Keratinocyte (primary cell): ENCODE results near the gene MACIR. TPM values are rescaled to one million over a fixed set of nuclear protein-coding genes. Genes with fewer than 3 reads are reported as not detected.

Source experiments
- DNase-seq: peaks from one replicate; pipeline ENCODE4 v3.0.0-alpha.2; 2011; ENCODE audit warnings: low read depth, missing footprints, low spot score
- FAIRE-seq: peaks from 2 replicates; lab custom pipeline; 2011; peaks lifted over from hg19 to GRCh38; lab: Jason Lieb, UNC
- H2AFZ ChIP-seq: 2 replicates; pipeline ENCODE4 v1.6.0; 2012; ENCODE audit warnings: low read length, control low read depth, inconsistent platforms; ENCODE audit not compliant: control insufficient read depth
- H3K27ac ChIP-seq: 2 replicates; pipeline ENCODE4 v1.5.1; 2011; ENCODE audit warnings: low read length; ENCODE audit not compliant: control insufficient read depth, insufficient read depth
- H3K27me3 ChIP-seq: 3 replicates; pipeline ENCODE4 v1.6.0; 2011; ENCODE audit warnings: low read length; ENCODE audit not compliant: control insufficient read depth, insufficient read depth; ENCODE audit errors: extremely low read depth
- H3K36me3 ChIP-seq, 2 experiments: 2 replicates in 1 of 2; 3 replicates in 1 of 2; pipeline ENCODE4 v1.5.1; 2011; ENCODE audit warnings: low read length in 2 of 2, mild to moderate bottlenecking in 1 of 2; ENCODE audit not compliant: control insufficient read depth in 2 of 2, insufficient read depth in 2 of 2; ENCODE audit errors: extremely low read depth in 1 of 2
- H3K4me1 ChIP-seq: 3 replicates; pipeline ENCODE4 v1.5.1; 2011; ENCODE audit warnings: low read length; ENCODE audit not compliant: control insufficient read depth, insufficient read depth; ENCODE audit errors: extremely low read depth
- H3K4me2 ChIP-seq: 3 replicates; pipeline ENCODE4 v1.6.0; 2011; ENCODE audit warnings: low read depth, low read length; ENCODE audit not compliant: control insufficient read depth, insufficient read depth; ENCODE audit errors: extremely low read depth
- H3K4me3 ChIP-seq, 3 experiments: fragments of 200-600 bp in 1 of 3; sonication (generic) in 1 of 3; 2 replicates in 2 of 3; 3 replicates in 1 of 3; pipeline ENCODE4 v1.5.1; 2011 to 2016; ENCODE audit warnings: low read length in 3 of 3, mild to moderate bottlenecking in 3 of 3, control low read depth in 2 of 3, inconsistent platforms in 1 of 3, low read depth in 1 of 3, mixed read lengths in 1 of 3, mixed run types in 1 of 3, moderate library complexity in 1 of 3; ENCODE audit not compliant: control insufficient read depth in 2 of 3, insufficient read depth in 2 of 3; ENCODE audit errors: extremely low read depth in 1 of 3
- H3K79me2 ChIP-seq: 2 replicates; pipeline ENCODE4 v1.6.0; 2012; ENCODE audit warnings: low read length; ENCODE audit not compliant: control insufficient read depth, insufficient read depth
- H3K9ac ChIP-seq: 3 replicates; pipeline ENCODE4 v1.6.0; 2011; ENCODE audit warnings: low read length; ENCODE audit not compliant: control insufficient read depth, insufficient read depth; ENCODE audit errors: extremely low read depth
- H3K9me1 ChIP-seq: 3 replicates; pipeline ENCODE4 v1.6.0; 2011; ENCODE audit warnings: low read length; ENCODE audit not compliant: control insufficient read depth, insufficient read depth; ENCODE audit errors: extremely low read depth
- H3K9me3 ChIP-seq: 2 replicates; pipeline ENCODE4 v1.5.1; 2012; ENCODE audit warnings: low read depth, low read length; ENCODE audit not compliant: control insufficient read depth
- H4K20me1 ChIP-seq: 3 replicates; pipeline ENCODE4 v1.6.0; 2011; ENCODE audit warnings: low read length; ENCODE audit not compliant: control insufficient read depth, insufficient read depth; ENCODE audit errors: extremely low read depth
- EZH2 ChIP-seq: IDR thresholded peaks from one replicate; pipeline ENCODE4 v1.6.1; 2012; ENCODE audit warnings: inconsistent platforms, mild to moderate bottlenecking, low read length, moderate library complexity
- dilution Hi-C: fragments of 300-500 bp; cut with MboI; formaldehyde crosslinking; loops from one replicate; pipeline ENCODE4 v1.7.0; 2020; ENCODE audit warnings: low sequenced_read_pairs; ENCODE audit not compliant: extremely low pct_ligation_motif_present
- polyA plus RNA-seq, 5 experiments: library from polyadenylated mRNA; depleted of rRNA in 3 of 5; stranded (reverse) in 3 of 5; stranded (forward) in 1 of 5; unstranded in 1 of 5; fragments of >200 nt; gene quantifications; 1 replicate in 1 of 5; 2 replicates in 3 of 5; 3 replicates in 1 of 5; pipeline versions ENCODE4 v1.2.1 to v1.2.3, GENCODE V29; 2011 to 2012; ENCODE audit warnings: missing spikeins in 2 of 5, low read depth in 1 of 5, low replicate concordance in 1 of 5
- TF ChIP-seq, protein P1 (sequence below), 3 experiments: IDR thresholded peaks in 1 of 3; conservative IDR thresholded peaks in 1 of 3; optimal IDR thresholded peaks in 1 of 3; 2 replicates in 2 of 3; 3 replicates in 1 of 3; pipeline versions ENCODE3 to v1.5.1; 2011; ENCODE audit warnings: low read length in 3 of 3, mild to moderate bottlenecking in 3 of 3, moderate library complexity in 2 of 3, control low read depth in 1 of 3, inconsistent platforms in 1 of 3; ENCODE audit not compliant: insufficient read depth in 2 of 3; ENCODE audit errors: extremely low read depth in 1 of 3

MACIR gene
- polyA plus RNA-seq, 1 donor (not counting 4 experiments of a cell fraction or from before 2014, with no cell fraction given): 9.5 TPM

DNA sequence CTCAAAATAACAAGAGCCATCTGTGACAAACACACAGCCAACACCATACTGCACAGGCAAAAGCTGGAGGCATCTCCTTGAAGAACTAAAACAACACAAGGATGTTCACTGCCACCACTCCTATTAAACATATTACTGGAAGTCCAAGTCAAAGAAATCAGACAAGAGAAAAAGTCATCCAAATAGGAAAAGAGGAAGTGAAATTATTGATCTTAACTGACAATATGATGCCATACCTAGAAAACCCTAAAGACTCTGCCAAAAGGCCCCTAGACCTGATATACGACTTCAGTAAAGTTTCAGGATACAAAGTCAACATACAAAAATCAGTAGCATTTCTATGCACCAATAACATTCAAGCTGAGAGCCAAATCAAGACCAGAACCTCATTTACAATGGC lies 30.0 kb upstream of the MACIR start:
- Histone ChIP-seq H2AFZ (no peak overlapping the region), H3K9ac (no peak overlapping the region), H3K4me2 (no peak overlapping the region), H3K27ac (no peak overlapping the region), H3K9me1 (no peaks in the 10 kb centered on the region), H3K79me2 (no peaks in the 10 kb centered on the region), H3K36me3 (no peaks in the 10 kb centered on the region), H3K4me3 (no peak overlapping the region), H3K4me1 (no peaks in the 10 kb centered on the region), H3K9me3 (no peaks in the 10 kb centered on the region), H3K27me3 (no peaks in the 10 kb centered on the region), H4K20me1 (no peaks in the 10 kb centered on the region)
- FAIRE-seq (no peak), DNase-seq (no peak)
- TF ChIP-seq, protein P1, sequence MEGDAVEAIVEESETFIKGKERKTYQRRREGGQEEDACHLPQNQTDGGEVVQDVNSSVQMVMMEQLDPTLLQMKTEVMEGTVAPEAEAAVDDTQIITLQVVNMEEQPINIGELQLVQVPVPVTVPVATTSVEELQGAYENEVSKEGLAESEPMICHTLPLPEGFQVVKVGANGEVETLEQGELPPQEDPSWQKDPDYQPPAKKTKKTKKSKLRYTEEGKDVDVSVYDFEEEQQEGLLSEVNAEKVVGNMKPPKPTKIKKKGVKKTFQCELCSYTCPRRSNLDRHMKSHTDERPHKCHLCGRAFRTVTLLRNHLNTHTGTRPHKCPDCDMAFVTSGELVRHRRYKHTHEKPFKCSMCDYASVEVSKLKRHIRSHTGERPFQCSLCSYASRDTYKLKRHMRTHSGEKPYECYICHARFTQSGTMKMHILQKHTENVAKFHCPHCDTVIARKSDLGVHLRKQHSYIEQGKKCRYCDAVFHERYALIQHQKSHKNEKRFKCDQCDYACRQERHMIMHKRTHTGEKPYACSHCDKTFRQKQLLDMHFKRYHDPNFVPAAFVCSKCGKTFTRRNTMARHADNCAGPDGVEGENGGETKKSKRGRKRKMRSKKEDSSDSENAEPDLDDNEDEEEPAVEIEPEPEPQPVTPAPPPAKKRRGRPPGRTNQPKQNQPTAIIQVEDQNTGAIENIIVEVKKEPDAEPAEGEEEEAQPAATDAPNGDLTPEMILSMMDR (optimal IDR thresholded peaks at IDR 0.05 in 1 of 3, IDR thresholded peaks at IDR 0.05 in 1 of 3, conservative IDR thresholded peaks at IDR 0.05 in 1 of 3; ENCODE audit: extremely low read depth in 1 of 3, insufficient read depth in 2 of 3, low read length in 3 of 3): no peak
- TF ChIP-seq EZH2: no peak
- dilution Hi-C loops: no loop called here

DNA sequence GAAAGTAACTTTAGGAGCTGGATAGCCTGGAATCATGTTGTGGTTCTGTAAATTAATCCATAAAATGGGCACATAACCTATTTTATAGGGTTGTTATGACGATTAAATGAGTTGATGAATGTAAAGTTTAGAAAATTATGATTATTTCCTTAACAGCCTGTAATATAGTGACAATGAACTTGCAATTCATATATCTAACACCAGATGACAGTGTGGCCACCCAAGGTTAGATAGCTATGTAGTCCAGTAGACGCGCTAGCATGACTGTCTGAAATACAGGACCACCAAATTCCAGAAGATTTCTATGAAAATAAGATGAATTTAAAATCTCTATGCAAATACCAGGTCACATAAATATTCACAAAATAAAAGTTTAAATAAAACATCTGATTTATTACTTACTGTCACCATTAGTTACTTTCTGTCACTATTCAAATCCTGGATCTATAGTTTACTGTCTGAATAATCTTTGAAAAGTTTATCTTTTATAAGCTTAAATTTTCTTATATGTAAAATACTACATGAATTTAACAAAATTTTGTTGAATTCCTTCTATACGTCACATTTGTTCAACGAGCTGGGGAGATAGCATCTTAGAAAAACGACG lies 26.1 kb upstream of the MACIR start:
- Histone ChIP-seq H3K4me2 (no peak overlapping the region), H3K9ac (no peak overlapping the region), H3K27me3 (no peaks in the 10 kb centered on the region), H3K9me1 (no peaks in the 10 kb centered on the region), H3K27ac (no peak overlapping the region), H4K20me1 (no peaks in the 10 kb centered on the region), H3K36me3 (no peaks in the 10 kb centered on the region), H3K4me1 (no peaks in the 10 kb centered on the region), H3K4me3 (no peak overlapping the region), H3K9me3 (no peaks in the 10 kb centered on the region), H2AFZ (no peak overlapping the region), H3K79me2 (no peaks in the 10 kb centered on the region)
- dilution Hi-C loops: no loop called here
- TF ChIP-seq, protein P1 (optimal IDR thresholded peaks at IDR 0.05 in 1 of 3, IDR thresholded peaks at IDR 0.05 in 1 of 3, conservative IDR thresholded peaks at IDR 0.05 in 1 of 3; ENCODE audit: extremely low read depth in 1 of 3, insufficient read depth in 2 of 3, low read length in 3 of 3): peak; percentile 57 to 82 (median 57)
- no peak for TF ChIP-seq EZH2
- DNase-seq: no peak
- FAIRE-seq: no peak
